ENCODE data around the gene PERCC1.

PERCC1 gene

GRCh38 chr16:1430759-1431496, at the start of gene PERCC1:
Gene PERCC1 (plus strand): TSS chr16:1431078. CDS start chr16:1432594, 1,516 bp downstream.
- no peak for DNase-seq

- no peak for DNase-seq
Observed at GRCh38 chr16:1381612-1382406, 49.1 kb upstream of the PERCC1 start.

- DNase-seq = no peak
Observed at GRCh38 chr16:1383556-1383955, 47.3 kb upstream of the PERCC1 start.

DNA sequence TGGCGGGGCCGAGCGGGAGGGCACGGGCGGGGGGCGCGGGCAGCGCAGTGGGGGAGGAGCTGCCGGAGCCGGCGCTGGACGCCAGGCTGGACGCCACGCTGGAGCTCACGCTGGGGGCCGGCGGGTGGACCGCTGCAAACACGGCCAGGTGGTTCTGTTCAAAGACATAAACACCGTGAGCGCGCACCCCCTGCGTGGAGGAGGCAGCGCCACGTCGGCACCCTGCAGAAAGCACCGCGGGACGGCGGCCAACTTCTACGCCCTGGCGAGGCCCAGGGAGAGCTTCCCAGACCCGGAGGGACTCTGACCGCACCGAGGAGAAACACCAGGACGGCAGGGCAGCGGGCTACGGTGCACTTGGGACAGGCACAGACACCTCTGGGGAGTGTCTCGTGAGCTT, 45.6 kb upstream of the PERCC1 start:
- DNase-seq = no peak

GRCh38 chr16:1387331-1387730, 43.5 kb upstream of the PERCC1 start:
- DNase-seq = no peak

GRCh38 chr16:1389762-1390161, 41.1 kb upstream of the PERCC1 start:
- DNase-seq = no peak

GRCh38 chr16:1390239-1390779, 40.6 kb upstream of the PERCC1 start:
- DNase-seq = no peak

DNA sequence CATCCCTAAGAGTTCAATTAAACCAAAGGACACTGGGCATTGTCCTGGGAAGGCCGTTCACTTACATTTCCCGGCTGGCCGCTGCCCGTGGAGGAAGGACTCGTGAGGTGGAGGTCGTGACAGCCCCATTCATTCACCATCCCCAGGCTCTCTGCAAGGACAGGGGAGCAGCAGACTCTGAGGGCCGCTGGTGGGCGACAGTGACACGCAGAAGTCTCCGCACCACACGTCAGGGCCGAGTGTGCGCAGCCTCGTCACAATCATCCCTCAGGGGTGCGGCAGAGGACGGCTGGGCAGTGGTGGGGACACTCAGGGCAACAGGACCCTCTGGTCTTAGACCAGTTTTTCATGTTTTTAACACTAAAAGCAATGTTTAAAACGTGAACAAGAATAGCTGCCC, 38.1 kb upstream of the PERCC1 start:
- no peak for DNase-seq

DNA sequence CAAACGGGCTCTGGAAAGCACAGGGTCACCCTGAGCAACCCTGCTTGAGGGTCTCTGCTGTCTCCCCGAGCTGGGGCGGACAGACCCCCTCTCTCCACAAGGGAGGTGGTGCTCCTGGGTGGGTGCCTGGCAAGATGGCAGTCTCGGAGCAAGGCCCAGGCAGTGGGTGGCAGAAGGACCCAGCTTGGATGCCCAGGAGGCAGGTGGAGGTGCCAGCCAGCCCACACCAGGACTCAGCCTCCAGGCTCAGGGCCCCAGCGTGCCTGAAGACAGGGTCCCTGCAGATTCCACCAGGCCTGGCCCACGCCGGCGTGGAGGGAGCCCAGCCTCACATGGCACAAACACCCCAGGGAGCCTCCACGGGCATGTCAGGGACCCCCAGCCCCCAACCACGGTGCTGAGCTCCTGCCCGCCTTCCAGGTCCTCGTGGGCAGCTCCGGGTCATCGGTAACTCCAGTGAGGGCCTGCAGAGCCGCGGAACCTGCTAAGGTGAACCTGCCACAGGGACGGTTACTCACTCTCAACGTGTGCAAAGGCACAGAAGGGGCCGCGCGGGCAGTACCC, 37.2 kb upstream of the PERCC1 start:
- no peak for DNase-seq

- no peak for DNase-seq
Observed at GRCh38 chr16:1394367-1394951, 36.4 kb upstream of the PERCC1 start.

GRCh38 chr16:1395444-1396031, 35.3 kb upstream of the PERCC1 start:
- no peak for DNase-seq

- DNase-seq = no peak
Observed at GRCh38 chr16:1397779-1398178, 33.1 kb upstream of the PERCC1 start.

DNA sequence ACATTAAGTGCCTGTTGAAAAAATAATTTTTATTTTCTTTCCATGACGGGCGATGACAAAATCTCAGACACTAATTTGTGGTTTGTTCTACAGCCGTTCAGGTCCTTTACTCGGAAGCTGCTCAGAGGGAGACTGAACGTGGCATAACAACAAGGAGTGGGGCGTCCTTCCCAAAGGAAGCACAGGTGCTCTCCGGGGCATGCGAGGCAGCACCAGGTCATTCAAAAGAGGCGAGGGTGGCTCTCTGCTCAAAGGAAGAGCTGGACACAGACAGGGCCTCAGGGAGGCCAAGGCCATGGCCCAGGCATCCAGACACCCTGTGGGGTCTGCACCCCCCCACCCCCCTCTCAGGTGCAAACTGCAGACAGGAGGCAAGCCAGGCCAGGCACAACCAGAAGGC, 32.5 kb upstream of the PERCC1 start:
- DNase-seq = no peak

DNA sequence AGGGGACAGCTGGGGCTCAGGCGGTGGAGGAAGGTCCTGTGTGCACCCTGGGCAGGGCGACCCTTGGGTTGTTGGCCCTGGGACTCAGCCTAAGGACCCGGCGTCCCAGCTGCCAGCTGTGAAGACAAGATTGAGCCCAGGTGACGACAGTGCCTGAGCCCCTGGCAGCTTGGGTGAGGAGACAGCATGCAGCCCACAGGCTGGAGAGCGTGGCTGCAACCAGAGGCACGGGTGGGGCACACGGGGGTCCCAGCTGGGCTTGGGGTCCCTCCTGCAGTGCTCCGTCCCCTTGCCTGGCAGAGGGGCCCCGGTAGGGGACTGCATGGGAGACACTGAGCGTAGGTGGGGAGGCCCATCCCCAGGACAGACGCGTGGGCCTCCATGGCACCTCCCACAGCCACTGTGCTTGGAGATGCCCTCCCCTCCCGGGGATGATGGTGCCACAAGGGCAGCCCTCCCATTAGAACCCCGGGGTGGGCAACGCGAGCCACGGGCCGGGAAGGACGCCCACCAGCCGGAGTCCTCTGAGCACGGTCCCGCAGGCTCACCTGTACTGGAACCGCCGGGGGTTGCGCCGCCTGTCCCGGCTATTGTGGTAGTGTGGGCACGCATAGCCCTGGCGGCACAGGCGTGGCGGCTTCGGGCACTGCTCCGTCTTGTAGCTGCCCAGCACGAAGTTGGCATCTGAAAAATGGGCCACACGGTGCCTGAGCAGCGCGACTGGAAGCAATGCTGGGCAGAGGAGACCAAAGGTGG, 31.9 kb upstream of the PERCC1 start:
- DNase-seq = no peak

GRCh38 chr16:1401061-1401757, 29.7 kb upstream of the PERCC1 start:
- no peak for DNase-seq

DNA sequence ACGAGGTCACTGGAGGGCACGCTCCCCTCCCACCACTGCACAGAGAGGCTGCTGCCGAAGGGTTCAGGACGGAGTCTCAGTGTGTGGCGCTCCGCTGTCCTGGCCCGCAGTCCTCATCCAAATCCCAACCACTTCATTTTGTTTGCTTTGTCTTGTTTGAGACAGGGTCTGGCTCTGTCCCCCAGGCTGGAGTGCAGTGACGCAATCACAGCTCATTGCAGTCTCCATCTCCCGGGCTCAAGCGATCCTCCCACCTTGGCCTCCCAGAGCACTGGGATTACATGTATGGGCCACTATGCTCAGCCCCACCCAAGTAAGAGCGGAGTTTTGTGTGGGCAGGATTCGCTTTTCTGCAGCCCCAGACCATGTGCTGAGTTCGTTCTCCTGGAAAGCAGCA, 29.1 kb upstream of the PERCC1 start:
- no peak for DNase-seq

DNA sequence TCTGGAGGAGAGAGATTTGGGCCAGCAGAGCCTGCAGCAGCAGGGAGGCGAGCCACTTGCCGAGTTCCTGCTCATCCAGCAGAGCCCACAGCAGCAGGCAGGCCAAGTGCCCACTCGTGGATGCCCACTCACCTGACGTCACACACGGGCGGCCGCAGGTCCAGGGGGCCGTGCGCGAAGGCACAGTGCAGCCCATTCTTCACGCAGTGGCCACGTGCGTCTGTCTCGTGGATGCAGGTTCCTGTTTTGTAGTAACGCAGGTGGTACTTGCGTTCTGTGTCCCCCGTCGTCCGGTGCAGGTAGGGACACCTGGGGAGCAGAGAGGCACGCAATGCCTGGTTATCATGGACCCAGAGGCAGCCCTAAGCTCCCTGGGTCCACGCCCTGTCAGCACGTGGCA, 27.8 kb upstream of the PERCC1 start:
- DNase-seq = no peak

DNA sequence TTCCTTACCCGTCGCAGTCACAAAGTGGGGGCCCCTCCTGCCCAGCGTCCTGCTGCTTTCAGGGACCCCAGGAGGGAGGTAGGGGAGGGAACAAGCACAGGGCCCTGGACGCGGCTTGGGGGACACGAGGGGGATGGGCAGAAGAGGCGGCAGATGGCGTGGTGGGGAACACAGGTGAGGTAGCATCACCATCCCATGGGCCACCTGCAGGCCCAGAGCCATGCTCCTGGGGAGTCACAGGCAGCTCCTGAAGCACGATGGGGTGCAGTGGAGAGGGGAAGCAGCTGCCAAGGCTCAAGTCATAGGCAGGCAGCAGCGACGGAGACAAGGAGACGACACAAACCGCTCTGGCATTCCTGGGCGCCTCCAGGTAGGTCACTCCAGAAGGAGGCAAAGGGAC, 27.1 kb upstream of the PERCC1 start:
- no peak for DNase-seq

GRCh38 chr16:1407753-1408152, 23.1 kb upstream of the PERCC1 start:
- DNase-seq = no peak

DNA sequence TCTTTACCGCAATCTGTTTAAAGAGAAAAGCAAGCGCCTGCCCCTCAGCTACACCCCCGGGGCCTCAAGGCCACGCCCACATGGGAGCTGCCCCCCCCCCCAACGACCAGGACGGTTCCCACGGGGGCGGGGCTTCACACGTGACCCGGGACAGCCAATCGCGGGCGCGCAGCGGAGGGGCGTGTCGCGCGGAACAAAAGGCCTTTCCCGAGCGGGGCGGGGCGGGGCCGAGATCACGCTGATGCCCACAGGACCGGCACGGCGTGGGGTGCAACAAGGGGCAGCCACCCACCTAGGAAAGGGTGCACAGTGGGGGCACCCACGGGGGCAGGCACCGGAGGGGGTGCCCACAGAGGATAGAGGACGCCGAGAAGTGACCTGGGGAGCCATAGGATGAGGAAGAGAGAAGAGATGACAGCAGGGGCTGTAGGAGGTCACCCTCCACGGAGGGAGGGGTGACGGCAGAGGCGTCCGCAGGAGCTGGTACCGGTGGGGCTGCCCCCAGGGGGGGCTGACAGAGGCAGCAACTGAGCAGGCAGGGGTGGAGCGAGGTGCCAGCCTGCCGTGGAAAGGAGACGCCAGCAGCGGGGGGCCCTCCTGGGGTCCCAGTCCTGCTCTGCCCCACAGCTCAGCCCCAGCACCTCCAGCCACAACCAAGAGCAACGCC, 22.6 kb upstream of the PERCC1 start:
- DNase-seq = no peak

GRCh38 chr16:1412847-1413246, 18.0 kb upstream of the PERCC1 start:
- no peak for DNase-seq

All from NCI-H187 treated with DMSO at 0.1 percent for 48 hours (cell line).